ENCODE data around the gene VPS26B.
"Not testable (repeated sequence)": the region's sequence is repeated elsewhere in the genome, so short reads cannot be mapped to it uniquely, and the experiment has no call there.

Gene VPS26B

GRCh38 chr11:134231958-134232659, 7.6 kb downstream of the VPS26B start:
- DNase-seq (ENCODE audit: low read depth) = no peak

GRCh38 chr11:134233729-134234179, 9.3 kb downstream of the VPS26B start:
- no peak for DNase-seq (ENCODE audit: low read depth)

GRCh38 chr11:134235399-134235798, 10.9 kb downstream of the VPS26B start:
- DNase-seq (ENCODE audit: low read depth) = no peak

- DNase-seq (ENCODE audit: low read depth) = no peak
These were observed 12.5 kb downstream of the VPS26B start for GRCh38 chr11:134236834-134237556.

GRCh38 chr11:134237557-134237922, 13.1 kb downstream of the VPS26B start:
- DNase-seq (ENCODE audit: low read depth) = no peak

GRCh38 chr11:134238956-134239355, 14.5 kb downstream of the VPS26B start:
- no peak for DNase-seq (ENCODE audit: low read depth)

GRCh38 chr11:134240592-134240991, 16.1 kb downstream of the VPS26B start:
- DNase-seq (ENCODE audit: low read depth) = no peak

- DNase-seq (ENCODE audit: low read depth) = no peak
These were observed 17.9 kb downstream of the VPS26B start for GRCh38 chr11:134242376-134242775.

GRCh38 chr11:134243913-134244312, 19.4 kb downstream of the VPS26B start:
- no peak for DNase-seq (ENCODE audit: low read depth)

GRCh38 chr11:134244593-134244992, 20.1 kb downstream of the VPS26B start:
- DNase-seq (ENCODE audit: low read depth) = no peak

GRCh38 chr11:134245434-134245833, 21.0 kb downstream of the VPS26B start:
- DNase-seq (ENCODE audit: low read depth) = no peak

- DNase-seq (ENCODE audit: low read depth) = no peak
These were observed 21.6 kb downstream of the VPS26B start for GRCh38 chr11:134246100-134246499.

- no peak for DNase-seq (ENCODE audit: low read depth)
These were observed 22.2 kb downstream of the VPS26B start for GRCh38 chr11:134246678-134247077.

GRCh38 chr11:134248910-134249480, 24.5 kb downstream of the VPS26B start:
- DNase-seq (ENCODE audit: low read depth) = no peak

- no peak for DNase-seq (ENCODE audit: low read depth)
These were observed 25.8 kb downstream of the VPS26B start for GRCh38 chr11:134250246-134250645.

GRCh38 chr11:134250675-134251074, 26.2 kb downstream of the VPS26B start:
- DNase-seq (ENCODE audit: low read depth) = no peak

- DNase-seq (ENCODE audit: low read depth) = peak; percentile 28
These were observed 28.1 kb downstream of the VPS26B start for GRCh38 chr11:134252346-134253187.

GRCh38 chr11:134253188-134253993, 28.9 kb downstream of the VPS26B start, which contains the start of the genes ACAD8 and THYN1:
Gene ACAD8, plus strand, starts transcription at chr11:134253568. Its CDS starts 33 bp downstream, at chr11:134253601.
Gene THYN1, minus strand, starts transcription at chr11:134253352. Its CDS starts 470 bp downstream, at chr11:134252882.
- peak; percentile 74 for DNase-seq (ENCODE audit: low read depth)

- DNase-seq (ENCODE audit: low read depth) = no peak
These were observed 30.1 kb downstream of the VPS26B start for GRCh38 chr11:134254433-134255183.

- not testable (repeated sequence) for DNase-seq (ENCODE audit: low read depth)
These were observed 30.7 kb downstream of the VPS26B start for GRCh38 chr11:134255184-134255561.

Measured in GM04503 (cell line).